Measurements from ENCODE around the gene SLC16A8.

SLC16A8 gene

DNA sequence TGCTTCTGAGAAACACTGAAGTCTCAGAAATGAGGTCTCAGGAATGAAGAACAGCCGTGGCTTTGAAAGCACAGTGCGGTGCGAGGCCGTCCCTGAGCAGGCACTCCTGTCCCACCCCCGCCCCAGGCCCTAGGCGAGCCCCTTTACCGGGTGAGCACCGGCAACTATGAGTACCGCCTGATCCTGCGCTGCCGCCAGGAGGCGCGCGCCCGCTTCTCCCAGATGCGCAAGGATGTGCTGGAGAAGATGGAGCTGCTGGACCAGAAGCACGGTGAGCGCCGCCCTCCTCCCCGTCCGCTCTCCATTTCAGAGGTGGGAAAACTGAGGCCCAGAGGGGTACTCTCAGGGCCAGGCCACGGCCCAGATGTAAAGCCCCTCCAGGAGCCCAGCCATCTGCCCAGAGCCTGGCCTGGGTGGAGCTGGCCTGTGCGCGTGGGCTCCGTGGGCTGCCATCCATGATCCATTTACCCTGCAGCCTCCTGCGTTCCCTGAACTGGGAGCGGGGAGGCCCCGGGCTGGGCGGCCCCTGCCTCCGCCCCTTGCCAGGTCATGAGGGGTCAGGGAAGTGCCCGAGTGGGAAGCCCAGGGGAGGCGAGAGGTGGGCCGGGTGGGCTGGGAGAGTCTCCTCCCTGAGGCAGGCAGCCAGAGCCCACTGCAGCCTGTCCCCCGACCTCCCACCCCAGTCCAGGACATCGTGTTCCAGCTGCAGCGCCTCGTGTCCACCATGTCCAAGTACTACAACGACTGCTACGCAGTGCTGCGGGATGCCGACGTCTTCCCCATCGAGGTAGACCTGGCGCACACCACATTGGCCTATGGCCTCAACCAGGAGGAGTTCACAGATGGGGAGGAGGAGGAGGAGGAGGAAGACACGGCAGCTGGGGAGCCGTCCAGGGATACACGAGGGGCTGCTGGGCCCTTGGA, 9.5 kb downstream of the SLC16A8 start:
- Histone ChIP-seq H3K4me3 (no peak overlapping the region), H3K27me3 (no peaks in the 10 kb centered on the region), H3K4me1 (peaks cover 5 to 29% (median 18%) of the 10 kb centered on the region in 4 donors), H3K27ac (no peak overlapping the region), H3K9me3 (no peaks in the 10 kb centered on the region), H3K36me3 (peaks cover 28 to 72% (median 44%) of the 10 kb centered on the region in 3 donors)
- peak in 1 of 2 experiments; percentile 8 for TF ChIP-seq CTCF (IDR thresholded peaks at IDR 0.05)
- DNase-seq = no peak
- intact Hi-C loops (cut with DNase I; ENCODE audit: low total_unique reads) = no loop called here

DNA sequence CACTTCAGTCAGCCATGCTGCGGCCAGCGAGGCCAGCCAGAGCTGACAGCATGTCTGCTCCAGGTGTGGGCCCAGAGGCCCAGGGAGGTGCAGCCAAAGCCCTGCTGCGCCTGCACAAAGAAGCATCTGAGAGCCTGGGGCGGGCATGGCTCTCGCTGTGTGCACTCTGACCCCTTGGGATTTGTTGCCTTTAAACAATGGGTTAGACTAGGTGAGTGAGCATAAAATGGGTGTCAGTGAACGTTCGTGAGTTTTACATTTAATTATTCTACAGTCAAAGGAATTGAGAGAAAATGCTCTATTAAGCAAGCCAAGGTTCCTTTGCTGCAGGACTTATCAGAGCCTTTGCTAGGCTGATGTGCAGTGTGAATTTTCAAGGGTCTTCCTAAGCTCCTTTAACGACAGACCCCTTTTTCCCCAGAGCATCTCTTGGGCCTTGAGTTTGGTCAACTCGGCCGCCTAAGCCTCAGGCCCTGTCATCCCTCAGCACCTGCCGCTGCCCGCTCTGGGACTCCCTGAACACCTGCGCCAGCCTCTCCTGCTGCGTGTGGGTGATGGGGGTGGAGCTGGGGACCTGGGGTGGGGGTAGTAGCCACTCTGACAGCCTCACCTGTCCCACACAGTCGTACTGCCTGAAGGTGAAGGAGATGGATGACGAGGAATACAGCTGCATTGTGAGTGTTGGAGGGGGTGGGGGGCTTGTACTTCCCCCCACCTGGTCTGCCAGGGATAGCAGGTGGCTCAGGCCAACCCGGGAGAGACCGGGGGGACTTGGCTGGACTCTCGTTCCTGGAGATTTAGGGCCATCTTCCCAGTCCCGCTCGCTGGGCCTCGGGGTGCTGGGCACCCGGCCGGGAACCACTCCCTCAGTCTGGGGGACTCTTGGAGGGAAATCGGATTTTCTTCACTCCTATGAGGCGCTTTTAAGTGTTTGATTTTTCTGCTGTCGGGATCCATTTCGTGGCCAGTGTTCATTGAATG, 10.5 kb downstream of the SLC16A8 start:
- Histone ChIP-seq H3K36me3 (peaks cover 28 to 82% (median 44%) of the 10 kb centered on the region in 3 donors), H3K4me3 (no peak overlapping the region), H3K27me3 (no peaks in the 10 kb centered on the region), H3K4me1 (peaks cover 12 to 38% (median 26%) of the 10 kb centered on the region in 4 donors), H3K9me3 (no peaks in the 10 kb centered on the region), H3K27ac (no peak overlapping the region)
- intact Hi-C loops (cut with DNase I; ENCODE audit: low total_unique reads) = no loop called here
- no peak for DNase-seq
- no peak for TF ChIP-seq CTCF (IDR thresholded peaks at IDR 0.05)

DNA sequence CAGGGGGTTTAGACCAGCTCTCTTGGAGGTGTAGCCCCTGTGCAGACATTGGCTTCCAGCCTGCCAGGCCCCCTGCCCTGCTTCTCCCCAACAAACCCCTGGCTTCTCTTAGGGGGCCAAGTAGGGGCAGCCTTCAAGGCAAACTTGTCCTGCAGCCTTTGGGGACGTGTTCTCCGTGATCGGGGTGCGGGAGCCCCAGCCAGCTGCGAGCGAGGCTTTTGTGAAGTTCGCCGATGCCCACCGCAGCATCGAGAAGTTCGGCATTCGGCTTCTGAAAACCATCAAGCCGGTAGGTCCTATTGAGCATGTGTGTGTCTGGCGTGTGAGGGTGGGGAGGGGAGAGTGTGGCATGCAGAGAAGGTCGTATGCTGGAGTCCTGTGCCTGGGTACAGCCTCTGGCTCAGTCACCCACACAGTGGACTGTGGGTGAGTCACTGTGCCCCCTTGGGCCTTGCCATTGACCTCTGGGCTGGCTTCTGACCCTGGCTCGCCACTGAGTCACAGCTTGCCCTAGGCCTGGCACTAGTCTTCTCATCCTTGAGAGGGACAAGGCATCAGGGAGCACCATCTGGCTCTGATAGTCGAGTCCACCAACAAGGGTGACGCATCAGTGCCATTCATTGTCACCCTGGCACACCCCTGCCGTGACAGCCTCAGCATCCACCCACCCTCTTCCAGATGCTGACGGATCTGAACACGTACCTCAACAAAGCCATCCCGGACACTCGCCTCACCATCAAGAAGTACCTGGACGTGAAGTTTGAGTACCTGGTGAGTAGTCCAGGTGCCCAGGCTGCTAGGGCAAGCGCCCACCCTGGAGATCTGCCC, 11.4 kb downstream of the SLC16A8 start:
- peaks cover 28 to 90% (median 44%) of the 10 kb centered on the region in 3 donors for H3K36me3 ChIP-seq
- no peak for DNase-seq
- peak overlapping the region; percentile 91 to 97 for H3K27ac ChIP-seq
- H3K4me1 ChIP-seq = peaks cover 15 to 47% (median 33%) of the 10 kb centered on the region in 4 donors
- H3K9me3 ChIP-seq = no peaks in the 10 kb centered on the region
- intact Hi-C loops (cut with DNase I; ENCODE audit: low total_unique reads) = no loop called here
- H3K27me3 ChIP-seq = no peaks in the 10 kb centered on the region
- no peak for TF ChIP-seq CTCF (IDR thresholded peaks at IDR 0.05)
- no peak overlapping the region for H3K4me3 ChIP-seq

- Histone ChIP-seq H3K27ac (peak overlapping the region; percentile 91 to 97), H3K36me3 (peaks cover 28 to 95% (median 46%) of the 10 kb centered on the region in 3 donors)
Measured at GRCh38 chr22:38071421-38072321, 12.3 kb downstream of the SLC16A8 start.

More at GRCh38 chr22:38071421-38072321, 12.3 kb downstream of the SLC16A8 start:
- H3K4me1 ChIP-seq = peaks cover 15 to 55% (median 35%) of the 10 kb centered on the region in 4 donors
- no peaks in the 10 kb centered on the region for H3K27me3 ChIP-seq
- no peaks in the 10 kb centered on the region for H3K9me3 ChIP-seq
- no peak for TF ChIP-seq CTCF (IDR thresholded peaks at IDR 0.05)
- H3K4me3 ChIP-seq = no peak overlapping the region
- intact Hi-C loops (cut with DNase I; ENCODE audit: low total_unique reads) = no loop called here
- no peak for DNase-seq
